ENCODE results near the gene RPTOR. TPM values are rescaled to one million over a fixed set of nuclear protein-coding genes. Genes with fewer than 3 reads are reported as not detected.

RPTOR gene
- total RNA-seq, 1 experiment from 2014 or later = 25.1 TPM

GRCh38 chr17:80718428-80718827 is 173.8 kb downstream of the RPTOR start:
- no peak overlapping the region for H2AK5ac ChIP-seq (ENCODE audit: insufficient read length, low read length)
- H3K4me1 Mint-ChIP-seq = peaks cover 22 to 29% of the 10 kb centered on the region in 2 experiments
- H4K5ac ChIP-seq (ENCODE audit: insufficient read length, low read depth, low read length) = no peak overlapping the region
- H3K56ac ChIP-seq (ENCODE audit: insufficient read length, low read depth, low read length) = no peak overlapping the region
- H3K27ac ChIP-seq (ENCODE audit: insufficient read length, low read depth, low read length) = no peak overlapping the region
- H3K23ac ChIP-seq (ENCODE audit: insufficient read length, low read depth, low read length) = no peak overlapping the region
- no peak overlapping the region for H3K9ac ChIP-seq (ENCODE audit: extremely low read depth, insufficient read length, low read length)
- WGBS (ENCODE audit: extremely low coverage, insufficient read length, low lambda C conversion rate) = no CpG with 5 or more reads among the region's 4 CpGs
- H2BK12ac ChIP-seq (ENCODE audit: insufficient read length, low read depth, low read length) = no peak overlapping the region
- peaks cover 3% of the 10 kb centered on the region; the same call in 1 of the 2 replicates for H3K4me1 ChIP-seq (ENCODE audit: insufficient read depth, low read length)
- H4K91ac ChIP-seq (ENCODE audit: insufficient read length, low read depth, low read length) = no peak overlapping the region
- H3T11ph ChIP-seq (ENCODE audit: low read length) = no peak overlapping the region
- H2AFZ ChIP-seq (ENCODE audit: low read length) = no peak overlapping the region
- H3K27me3 Mint-ChIP-seq (ENCODE audit: low read depth) = no peaks in the 10 kb centered on the region; the same call in 1 of the 2 replicates
- H3K36me3 Mint-ChIP-seq (ENCODE audit: insufficient read depth in 1 of 3, low read depth in 3 of 3) = no peaks in the 10 kb centered on the region; a peak in 1 of 7 replicates
- no peak overlapping the region for H2BK120ac ChIP-seq (ENCODE audit: low read depth, low read length, poor library complexity, severe bottlenecking)
- H4K20me1 ChIP-seq (ENCODE audit: control insufficient read depth, insufficient read depth, insufficient read length) = no peaks in the 10 kb centered on the region
- H3K4me2 ChIP-seq (ENCODE audit: insufficient read depth, insufficient read length, low read length) = no peak overlapping the region
- no peak overlapping the region for H4K8ac ChIP-seq (replicated peaks; ENCODE audit: insufficient read length, low read depth, low read length)
- no peak overlapping the region for H2BK20ac ChIP-seq (ENCODE audit: low read depth, low read length, poor library complexity, severe bottlenecking)
- H3K9me3 ChIP-seq (ENCODE audit: control insufficient read depth, low read depth, low read length) = no peaks in the 10 kb centered on the region
- no peaks in the 10 kb centered on the region for H3K79me1 ChIP-seq (ENCODE audit: insufficient read depth, low read depth, low read length, poor library complexity, severe bottlenecking)
- H3K4ac ChIP-seq (ENCODE audit: low read depth, low read length) = peak overlapping the region; percentile 68; the same call in 1 of the 2 replicates
- H3K4me3 Mint-ChIP-seq = no peak overlapping the region
- no peaks in the 10 kb centered on the region; a peak in 1 of 5 replicates for H3K9me3 Mint-ChIP-seq
- no peaks in the 10 kb centered on the region for H3K23me2 ChIP-seq (ENCODE audit: insufficient read length, low read depth, low read length, poor library complexity, severe bottlenecking)
- no peak overlapping the region for H3K14ac ChIP-seq (ENCODE audit: insufficient read depth, low read length)
- H3K79me2 ChIP-seq (ENCODE audit: insufficient read depth, low read length) = peaks cover 3% of the 10 kb centered on the region; the same call in 1 of the 2 replicates
- H2BK5ac ChIP-seq (ENCODE audit: insufficient read length, low read length) = no peak overlapping the region
- no peak overlapping the region for H3K18ac ChIP-seq (ENCODE audit: insufficient read length, low read depth, low read length)
- DNase-seq = no peak
- H3K27me3 ChIP-seq (ENCODE audit: insufficient read depth, low read length) = no peaks in the 10 kb centered on the region
- no peak overlapping the region for H2BK15ac ChIP-seq (ENCODE audit: low read depth, low read length)
- TF ChIP-seq CTCF (conservative IDR thresholded peaks at IDR 0.05) = no peak
- H3K27ac Mint-ChIP-seq = no peak overlapping the region; a peak in 2 of 7 replicates

Data from H9 (cell line).